Liver (tissue), 9 donors: ENCODE measurements around the gene SPECC1L. TPM values are rescaled to one million over a fixed set of nuclear protein-coding genes. Genes with fewer than 3 reads are reported as not detected.

Experiments used
- DNase-seq: peaks from one replicate; pipeline ENCODE4 v3.0.0-alpha.2; 2017; ENCODE audit warnings: low spot score
- H3K27ac ChIP-seq, 2 donors: one replicate each; pipeline ENCODE4 v1.7.0; 2013; ENCODE audit warnings: inconsistent platforms in 2 of 2, low read length in 2 of 2, control low read depth in 1 of 2, low read depth in 1 of 2, mild to moderate bottlenecking in 1 of 2
- H3K27me3 ChIP-seq, 4 donors: one replicate each; pipeline versions ENCODE4 v1.6.1 to v1.7.0; 2013; ENCODE audit warnings: low read length in 3 of 4, inconsistent platforms in 1 of 4, mild to moderate bottlenecking in 1 of 4, moderate library complexity in 1 of 4; ENCODE audit not compliant: control insufficient read depth in 4 of 4, insufficient read depth in 4 of 4
- H3K36me3 ChIP-seq, 4 donors: one replicate each; pipeline versions ENCODE4 v1.6.1 to v1.7.0; 2013; ENCODE audit warnings: low read length in 3 of 4, mild to moderate bottlenecking in 3 of 4, low read depth in 1 of 4, moderate library complexity in 1 of 4; ENCODE audit not compliant: control insufficient read depth in 4 of 4, insufficient read depth in 3 of 4
- H3K4me1 ChIP-seq, 4 donors: one replicate each; pipeline versions ENCODE4 v1.6.1 to v1.7.0; 2013; ENCODE audit warnings: low read length in 3 of 4, mild to moderate bottlenecking in 3 of 4, moderate library complexity in 1 of 4; ENCODE audit not compliant: control insufficient read depth in 4 of 4, insufficient read depth in 4 of 4
- H3K4me3 ChIP-seq, 3 donors: one replicate each; pipeline versions ENCODE4 v1.6.1 to v1.7.0; 2013; ENCODE audit warnings: low read length in 3 of 3, control low read depth in 1 of 3, low read depth in 1 of 3, mild to moderate bottlenecking in 1 of 3
- H3K9ac ChIP-seq, 2 donors: one replicate each; pipeline ENCODE4 v1.7.0; 2013; ENCODE audit warnings: low read length in 2 of 2, mild to moderate bottlenecking in 2 of 2, moderate library complexity in 2 of 2, control low read depth in 1 of 2, low read depth in 1 of 2
- H3K9me3 ChIP-seq, 4 donors: one replicate each; pipeline versions ENCODE4 v1.6.1 to v1.7.0; 2013; ENCODE audit warnings: low read length in 3 of 4; ENCODE audit not compliant: control insufficient read depth in 4 of 4
- FOXA1 ChIP-seq: IDR thresholded peaks from 2 replicates; pipeline ENCODE4 v1.6.1; 2016; ENCODE audit warnings: antibody characterized with exemption
- GABPA ChIP-seq, 2 donors: IDR thresholded peaks in 1 of 2; conservative IDR thresholded peaks in 1 of 2; 2 replicates each; pipeline ENCODE4 v1.6.1; 2016; ENCODE audit warnings: antibody characterized with exemption in 2 of 2, mild to moderate bottlenecking in 1 of 2, moderate library complexity in 1 of 2
- JUND ChIP-seq, 2 donors: IDR thresholded peaks; 2 replicates each; pipeline ENCODE4 v1.6.1; 2016; ENCODE audit warnings: antibody characterized with exemption in 2 of 2
- RAD21 ChIP-seq, 2 donors: IDR thresholded peaks; 2 replicates each; pipeline ENCODE4 v1.6.1; 2016; ENCODE audit warnings: antibody characterized with exemption in 2 of 2, mild to moderate bottlenecking in 2 of 2
- TAF1 ChIP-seq: conservative IDR thresholded peaks from 2 replicates; pipeline ENCODE4 v1.6.1; 2016; ENCODE audit warnings: antibody characterized with exemption, mild to moderate bottlenecking
- WGBS: extraction: QIAGEN DNeasy Blood & Tissue Kit; methylation state at CpG from one replicate; pipeline ENCODE4 v1.1.7; 2013; 5-methylcytosine and 5-hydroxymethylcytosine counted together
- polyA plus RNA-seq, 2 donors: library from polyadenylated mRNA; stranded (reverse) in 1 of 2; unstranded in 1 of 2; fragments of 200-250 nt in 1 of 2; fragments of >200 nt in 1 of 2; fragmentation: Nextera tagmentation in 1 of 2; extraction: Ambion mirVana in 1 of 2; gene quantifications; one replicate each; pipeline versions ENCODE4 v1.2.1 to v1.2.3, GENCODE V29; 2013 to 2015
- total RNA-seq, 2 donors: library from RNA; depleted of rRNA; stranded (reverse); fragments of >200 nt; gene quantifications; one replicate each; pipeline ENCODE4 v1.2.3, GENCODE V29; 2014
- TF ChIP-seq, protein P1 (sequence below): IDR thresholded peaks from 2 replicates; pipeline ENCODE4 v1.6.1; 2016; ENCODE audit warnings: antibody characterized with exemption, mild to moderate bottlenecking
- TF ChIP-seq, protein P2 (sequence below): fragments of 150-350 bp; IDR thresholded peaks from 2 replicates; pipeline ENCODE4 v1.5.1; 2017; ENCODE audit warnings: improper control_type of control experiment, low read depth, low read length; ENCODE audit not compliant: missing input control
- TF ChIP-seq, protein P3 (sequence below): IDR thresholded peaks from 2 replicates; pipeline ENCODE4 v1.6.1; 2016; ENCODE audit warnings: antibody characterized with exemption
- donor health status: healthy.
- donor health status: healthy.
- donor health status: healthy.
- donor health status: healthy.
- donor health status: healthy.

Gene SPECC1L
- total and polyA plus RNA-seq, 4 donors: 5.4 to 22.3 (median 12.3) TPM

DNA sequence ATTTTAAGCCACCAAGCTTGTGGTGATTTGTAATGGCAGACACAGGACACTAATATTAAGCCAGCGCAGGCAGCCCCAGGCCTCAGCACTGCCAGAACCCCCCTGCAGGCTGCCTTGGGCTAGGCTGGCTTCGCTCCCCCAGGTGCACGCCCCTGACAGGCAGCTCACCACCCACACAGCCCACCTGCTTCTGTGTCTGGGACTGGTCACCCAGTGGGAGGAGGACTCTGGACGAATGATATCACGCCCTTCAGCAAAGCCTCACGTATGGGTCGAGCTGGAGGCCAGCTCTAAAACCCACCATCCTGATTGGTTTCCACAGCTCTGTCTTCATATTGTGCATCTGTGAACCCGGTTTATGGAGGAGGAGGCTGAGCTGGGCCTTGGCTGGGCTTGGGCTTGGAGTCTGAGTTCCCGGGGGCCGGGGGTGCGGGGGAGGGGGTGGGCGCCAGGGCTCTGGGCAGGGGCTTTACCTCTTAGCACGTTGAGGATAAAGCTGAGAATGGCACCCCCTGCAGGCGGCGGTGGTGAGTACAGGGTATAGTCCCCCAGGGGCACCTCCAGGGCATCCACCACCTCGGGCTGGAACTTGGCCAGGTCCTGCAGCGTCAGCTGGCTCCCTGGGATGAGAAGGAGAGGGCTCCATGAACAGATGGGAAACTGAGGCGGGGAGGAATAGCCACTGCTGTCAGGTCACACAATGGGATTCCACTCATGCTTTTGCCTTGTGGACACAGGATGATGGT lies 39.5 kb upstream of the SPECC1L start:
- Histone ChIP-seq H3K9me3 (no peaks in the 10 kb centered on the region), H3K27ac (no peak overlapping the region), H3K4me3 (no peak overlapping the region), H3K27me3 (no peaks in the 10 kb centered on the region), H3K36me3 (peaks cover 0 to 1% (median 0%) of the 10 kb centered on the region in 4 donors), H3K9ac (no peak overlapping the region), H3K4me1 (no peaks in the 10 kb centered on the region)
- DNase-seq: peak; percentile 66
- WGBS: 52% methylated on average over 18 of the region's 18 CpGs
- TF ChIP-seq FOXA1 (no peak), RAD21 (IDR thresholded peaks at IDR 0.05) (peak in 1 of 2 donors; percentile 47)
- TF ChIP-seq, protein P1, sequence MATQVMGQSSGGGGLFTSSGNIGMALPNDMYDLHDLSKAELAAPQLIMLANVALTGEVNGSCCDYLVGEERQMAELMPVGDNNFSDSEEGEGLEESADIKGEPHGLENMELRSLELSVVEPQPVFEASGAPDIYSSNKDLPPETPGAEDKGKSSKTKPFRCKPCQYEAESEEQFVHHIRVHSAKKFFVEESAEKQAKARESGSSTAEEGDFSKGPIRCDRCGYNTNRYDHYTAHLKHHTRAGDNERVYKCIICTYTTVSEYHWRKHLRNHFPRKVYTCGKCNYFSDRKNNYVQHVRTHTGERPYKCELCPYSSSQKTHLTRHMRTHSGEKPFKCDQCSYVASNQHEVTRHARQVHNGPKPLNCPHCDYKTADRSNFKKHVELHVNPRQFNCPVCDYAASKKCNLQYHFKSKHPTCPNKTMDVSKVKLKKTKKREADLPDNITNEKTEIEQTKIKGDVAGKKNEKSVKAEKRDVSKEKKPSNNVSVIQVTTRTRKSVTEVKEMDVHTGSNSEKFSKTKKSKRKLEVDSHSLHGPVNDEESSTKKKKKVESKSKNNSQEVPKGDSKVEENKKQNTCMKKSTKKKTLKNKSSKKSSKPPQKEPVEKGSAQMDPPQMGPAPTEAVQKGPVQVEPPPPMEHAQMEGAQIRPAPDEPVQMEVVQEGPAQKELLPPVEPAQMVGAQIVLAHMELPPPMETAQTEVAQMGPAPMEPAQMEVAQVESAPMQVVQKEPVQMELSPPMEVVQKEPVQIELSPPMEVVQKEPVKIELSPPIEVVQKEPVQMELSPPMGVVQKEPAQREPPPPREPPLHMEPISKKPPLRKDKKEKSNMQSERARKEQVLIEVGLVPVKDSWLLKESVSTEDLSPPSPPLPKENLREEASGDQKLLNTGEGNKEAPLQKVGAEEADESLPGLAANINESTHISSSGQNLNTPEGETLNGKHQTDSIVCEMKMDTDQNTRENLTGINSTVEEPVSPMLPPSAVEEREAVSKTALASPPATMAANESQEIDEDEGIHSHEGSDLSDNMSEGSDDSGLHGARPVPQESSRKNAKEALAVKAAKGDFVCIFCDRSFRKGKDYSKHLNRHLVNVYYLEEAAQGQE: no peak
- TF ChIP-seq, protein P2, sequence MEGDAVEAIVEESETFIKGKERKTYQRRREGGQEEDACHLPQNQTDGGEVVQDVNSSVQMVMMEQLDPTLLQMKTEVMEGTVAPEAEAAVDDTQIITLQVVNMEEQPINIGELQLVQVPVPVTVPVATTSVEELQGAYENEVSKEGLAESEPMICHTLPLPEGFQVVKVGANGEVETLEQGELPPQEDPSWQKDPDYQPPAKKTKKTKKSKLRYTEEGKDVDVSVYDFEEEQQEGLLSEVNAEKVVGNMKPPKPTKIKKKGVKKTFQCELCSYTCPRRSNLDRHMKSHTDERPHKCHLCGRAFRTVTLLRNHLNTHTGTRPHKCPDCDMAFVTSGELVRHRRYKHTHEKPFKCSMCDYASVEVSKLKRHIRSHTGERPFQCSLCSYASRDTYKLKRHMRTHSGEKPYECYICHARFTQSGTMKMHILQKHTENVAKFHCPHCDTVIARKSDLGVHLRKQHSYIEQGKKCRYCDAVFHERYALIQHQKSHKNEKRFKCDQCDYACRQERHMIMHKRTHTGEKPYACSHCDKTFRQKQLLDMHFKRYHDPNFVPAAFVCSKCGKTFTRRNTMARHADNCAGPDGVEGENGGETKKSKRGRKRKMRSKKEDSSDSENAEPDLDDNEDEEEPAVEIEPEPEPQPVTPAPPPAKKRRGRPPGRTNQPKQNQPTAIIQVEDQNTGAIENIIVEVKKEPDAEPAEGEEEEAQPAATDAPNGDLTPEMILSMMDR: peak; percentile 34

DNA sequence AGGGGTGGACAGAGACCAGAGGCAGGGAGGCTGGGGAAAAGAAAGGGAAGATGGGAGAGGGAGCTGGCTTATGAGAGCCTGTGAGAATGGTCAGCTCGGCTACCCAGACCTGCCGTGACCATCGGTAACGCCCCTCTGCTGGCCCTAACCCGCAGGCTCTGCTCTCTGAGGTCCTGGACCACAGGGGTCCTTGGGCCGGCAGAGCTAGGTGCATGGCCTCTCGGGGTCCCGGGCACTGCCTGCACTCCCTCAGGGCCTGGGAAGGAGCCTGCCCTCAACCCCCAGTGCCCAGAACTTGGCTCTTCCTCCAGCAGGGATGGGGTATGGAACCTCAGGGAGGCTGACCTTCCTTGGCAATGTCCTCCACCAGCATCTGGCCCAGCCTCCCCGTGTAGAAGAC lies 38.9 kb upstream of the SPECC1L start:
- DNase-seq: no peak
- Histone ChIP-seq H3K36me3 (peaks cover 0 to 1% (median 0%) of the 10 kb centered on the region in 4 donors), H3K27me3 (no peaks in the 10 kb centered on the region), H3K4me1 (no peaks in the 10 kb centered on the region), H3K4me3 (no peak overlapping the region), H3K9ac (no peak overlapping the region), H3K9me3 (no peaks in the 10 kb centered on the region), H3K27ac (no peak overlapping the region)
- no peak for TF ChIP-seq JUND (IDR thresholded peaks at IDR 0.05)
- TF ChIP-seq, protein P2: no peak
- no peak for TF ChIP-seq GABPA (IDR thresholded peaks at IDR 0.05 in 1 of 2, conservative IDR thresholded peaks at IDR 0.05 in 1 of 2)
- TF ChIP-seq, protein P3, sequence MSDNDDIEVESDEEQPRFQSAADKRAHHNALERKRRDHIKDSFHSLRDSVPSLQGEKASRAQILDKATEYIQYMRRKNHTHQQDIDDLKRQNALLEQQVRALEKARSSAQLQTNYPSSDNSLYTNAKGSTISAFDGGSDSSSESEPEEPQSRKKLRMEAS: no peak
- TF ChIP-seq, protein P1: no peak
- no peak for TF ChIP-seq RAD21 (IDR thresholded peaks at IDR 0.05)
- no peak for TF ChIP-seq TAF1
- WGBS: 89% methylated on average over 9 of the region's 9 CpGs
